Activated CD4-positive, alpha-beta T cell treated with anti-CD3 and anti-CD28 coated beads, Interleukin-2, amount 50 U/mL, for 24 hours (primary cell): ENCODE measurements around the gene HDHD2.
"Not testable (repeated sequence)": the region's sequence is repeated elsewhere in the genome, so short reads cannot be mapped to it uniquely, and the experiment has no call there.

ENCODE experiments used
- DNase-seq, 2 donors: peaks; one replicate each; pipeline ENCODE4 v3.0.0-alpha.2; 2020; ENCODE audit warnings: low read depth in 1 of 2, low spot score in 1 of 2

Gene HDHD2, protein sequence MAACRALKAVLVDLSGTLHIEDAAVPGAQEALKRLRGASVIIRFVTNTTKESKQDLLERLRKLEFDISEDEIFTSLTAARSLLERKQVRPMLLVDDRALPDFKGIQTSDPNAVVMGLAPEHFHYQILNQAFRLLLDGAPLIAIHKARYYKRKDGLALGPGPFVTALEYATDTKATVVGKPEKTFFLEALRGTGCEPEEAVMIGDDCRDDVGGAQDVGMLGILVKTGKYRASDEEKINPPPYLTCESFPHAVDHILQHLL

DNA sequence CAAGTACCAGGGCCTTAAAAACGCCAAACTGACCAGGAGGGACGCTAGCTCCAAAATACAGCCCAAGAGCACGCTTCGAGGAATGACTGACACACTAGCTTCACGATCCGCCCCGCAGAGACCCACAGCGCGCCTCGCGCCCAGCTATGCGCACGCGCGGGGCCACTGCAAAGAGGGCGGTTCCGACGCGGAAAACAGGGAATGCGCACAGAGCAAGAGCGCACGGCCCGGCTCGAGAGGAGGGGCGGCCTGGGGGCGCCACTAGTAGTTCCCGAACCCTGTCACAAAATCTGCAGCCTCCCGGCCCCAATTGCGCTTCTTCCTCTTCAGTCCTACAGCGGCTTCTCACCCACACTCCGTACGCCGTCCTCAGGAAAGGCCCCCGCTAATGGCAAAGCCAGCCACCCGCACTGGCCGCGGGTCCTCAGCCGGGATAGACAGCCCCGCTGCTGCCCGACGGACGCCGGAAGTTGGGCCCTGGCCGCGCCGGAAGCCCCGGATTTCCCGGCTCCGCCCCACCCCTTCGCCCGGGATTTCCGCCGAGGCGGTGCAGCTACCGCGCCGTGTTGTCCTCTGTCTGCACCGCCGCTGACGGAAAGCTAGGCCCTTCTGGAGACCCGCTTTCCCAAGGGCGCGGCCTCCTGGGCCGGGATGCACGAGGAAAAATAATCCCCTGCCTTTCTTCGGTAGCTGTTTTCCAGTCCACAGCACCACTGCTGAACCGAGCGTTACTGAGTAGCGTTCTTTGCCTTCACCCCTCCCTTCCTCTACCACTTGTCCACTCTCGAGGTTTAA lies at the start of gene HDHD2:
Gene HDHD2, minus strand, starts transcription at position 472 of the 795 bp plus-strand sequence. CDS start 14,061 bp downstream, outside the sequence.
- DNase-seq: peak; percentile 62 to 73

DNA sequence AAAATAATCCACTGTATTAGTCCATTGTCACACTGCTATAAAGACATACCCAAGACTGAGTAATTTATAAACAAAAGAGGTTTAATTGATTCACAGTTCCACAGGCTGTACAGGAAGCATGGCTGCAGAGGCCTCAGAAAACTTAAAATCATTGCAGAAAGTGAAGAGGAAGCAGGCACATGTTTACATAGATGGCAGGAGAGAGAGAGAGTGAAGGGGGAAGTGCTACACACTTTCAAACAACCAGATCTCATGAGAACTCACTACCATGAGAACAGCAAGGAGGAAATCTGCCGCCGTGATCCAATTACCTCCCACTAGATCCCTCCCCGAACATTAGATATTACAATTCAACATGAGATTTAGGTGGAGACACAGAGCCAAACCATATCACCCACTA lies 45.7 kb upstream of the HDHD2 start:
- DNase-seq: not testable (repeated sequence)

DNA sequence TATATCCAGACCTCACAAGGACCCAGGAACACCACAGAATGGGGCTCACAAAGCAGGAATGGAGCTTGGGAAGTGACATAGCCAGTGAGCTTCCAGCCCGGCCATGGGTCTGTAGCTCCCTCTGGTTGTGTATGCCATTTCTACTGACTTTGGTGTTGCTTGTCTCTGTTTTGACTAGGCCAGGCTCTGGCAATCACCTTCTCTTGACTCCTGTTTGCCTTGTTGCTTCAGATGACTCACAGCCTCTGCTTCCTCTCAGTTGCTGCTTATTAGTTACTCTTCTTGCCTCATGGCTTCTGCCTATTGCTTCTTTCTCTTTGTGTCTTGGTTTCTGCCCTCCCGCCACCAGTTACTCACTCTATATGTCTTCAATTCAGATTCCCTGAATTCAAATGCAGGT lies 41.7 kb upstream of the HDHD2 start:
- DNase-seq: no peak

DNA sequence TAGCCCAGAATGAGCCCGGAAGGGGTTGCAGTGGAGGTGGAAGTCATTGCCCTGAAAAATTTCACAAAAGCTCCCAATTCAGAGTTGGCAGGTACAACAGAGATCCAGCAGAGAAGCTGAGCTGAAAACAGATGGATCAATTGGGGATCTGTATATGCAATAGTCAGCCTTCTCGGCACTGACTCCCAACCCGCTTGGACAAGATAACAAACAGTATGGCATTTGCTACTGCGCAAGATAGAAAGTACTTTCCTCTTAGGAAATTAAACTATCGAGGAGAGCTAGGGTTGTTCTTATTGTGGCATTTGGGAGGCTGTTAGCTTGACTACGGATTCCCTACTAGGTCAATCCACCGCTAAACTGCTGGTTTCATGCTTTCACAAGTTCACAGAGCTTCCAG lies 37.4 kb upstream of the HDHD2 start:
- DNase-seq: no peak

DNA sequence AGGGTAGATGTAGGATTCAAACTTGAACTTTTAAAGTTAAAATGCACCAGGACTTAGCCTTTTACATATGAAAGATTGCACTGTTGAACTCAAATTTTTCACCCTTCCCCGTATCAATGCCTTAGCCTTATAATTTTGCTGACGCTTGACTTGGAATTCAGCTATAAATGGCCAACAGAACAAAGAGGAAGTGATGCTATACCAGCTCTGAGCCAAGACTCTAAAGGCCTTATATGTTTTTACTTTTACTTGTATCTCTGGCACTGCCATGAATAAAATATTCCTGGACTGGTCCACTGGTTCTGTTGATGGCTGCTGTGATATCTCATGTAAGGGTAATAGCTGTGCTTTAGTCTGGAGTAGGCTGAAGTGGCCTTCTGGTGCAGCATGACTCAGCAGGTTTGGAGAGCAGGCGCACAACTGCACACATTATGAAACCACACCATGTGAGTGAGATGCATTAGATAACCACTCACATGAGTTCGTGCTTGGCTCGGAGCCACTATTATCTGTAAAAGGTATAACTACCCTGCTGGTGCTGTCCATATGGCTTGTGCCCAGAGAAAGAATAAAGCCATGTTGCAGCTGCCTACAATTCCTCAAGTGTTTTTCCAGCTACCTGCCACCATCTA lies 34.2 kb upstream of the HDHD2 start:
- DNase-seq: no peak

DNA sequence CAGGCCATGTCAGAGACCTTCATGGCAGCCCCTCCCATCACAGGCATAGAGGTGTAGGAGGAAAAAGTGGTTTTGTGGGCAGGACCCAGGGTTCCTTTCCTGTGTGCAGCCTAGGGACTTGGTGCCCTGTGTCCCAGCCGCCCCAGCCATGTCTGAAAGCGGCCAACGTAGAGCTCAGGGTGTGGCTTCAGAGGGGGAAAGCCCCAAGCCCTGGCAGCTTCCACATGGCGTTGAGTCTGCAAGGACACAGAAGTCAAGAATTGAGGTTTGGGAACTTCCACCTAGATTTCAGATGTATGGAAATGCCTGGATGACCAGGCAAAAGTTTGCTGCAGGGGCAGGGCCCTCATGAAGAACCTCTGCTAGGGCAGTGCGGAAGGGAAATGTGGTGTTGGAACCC lies 31.9 kb upstream of the HDHD2 start:
- not testable (repeated sequence) for DNase-seq

DNA sequence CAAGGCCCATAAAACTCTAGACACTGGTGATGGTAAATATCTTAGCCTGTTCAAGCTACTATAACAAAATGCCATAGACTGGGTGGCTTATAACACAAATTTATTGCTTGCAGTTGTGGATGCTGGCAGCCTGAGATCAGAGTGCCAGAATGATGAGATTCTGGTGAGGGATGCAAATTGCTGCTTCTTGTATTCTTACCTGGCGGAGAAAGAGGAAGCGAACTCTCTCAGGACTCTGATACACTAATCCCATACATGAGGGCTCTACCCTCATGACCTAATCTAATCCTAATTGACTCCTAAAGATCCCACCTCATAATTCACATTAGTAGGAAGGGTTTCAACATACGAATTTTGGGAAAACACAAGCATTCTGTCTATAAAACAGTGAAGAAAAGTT lies 30.5 kb upstream of the HDHD2 start:
- no peak for DNase-seq

DNA sequence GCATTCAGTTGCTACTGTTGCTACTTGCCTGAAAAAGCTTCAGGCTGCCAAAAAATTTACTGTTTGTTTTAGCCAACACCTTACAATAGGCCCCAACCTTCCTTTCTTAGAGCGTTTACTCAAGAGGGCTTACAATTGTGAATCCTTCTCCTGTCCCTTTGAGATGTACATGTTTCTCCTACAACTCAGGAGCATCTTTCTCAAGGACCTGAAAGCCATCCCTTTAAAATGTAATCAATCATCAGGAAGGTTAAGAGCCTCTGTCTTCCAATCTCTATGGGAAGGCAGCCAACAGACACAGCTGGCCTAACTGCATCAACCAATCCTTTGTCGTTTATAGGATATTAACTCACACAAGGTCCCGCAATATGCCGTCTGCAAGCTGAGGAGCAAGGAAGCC lies 29.2 kb upstream of the HDHD2 start:
- DNase-seq: no peak

DNA sequence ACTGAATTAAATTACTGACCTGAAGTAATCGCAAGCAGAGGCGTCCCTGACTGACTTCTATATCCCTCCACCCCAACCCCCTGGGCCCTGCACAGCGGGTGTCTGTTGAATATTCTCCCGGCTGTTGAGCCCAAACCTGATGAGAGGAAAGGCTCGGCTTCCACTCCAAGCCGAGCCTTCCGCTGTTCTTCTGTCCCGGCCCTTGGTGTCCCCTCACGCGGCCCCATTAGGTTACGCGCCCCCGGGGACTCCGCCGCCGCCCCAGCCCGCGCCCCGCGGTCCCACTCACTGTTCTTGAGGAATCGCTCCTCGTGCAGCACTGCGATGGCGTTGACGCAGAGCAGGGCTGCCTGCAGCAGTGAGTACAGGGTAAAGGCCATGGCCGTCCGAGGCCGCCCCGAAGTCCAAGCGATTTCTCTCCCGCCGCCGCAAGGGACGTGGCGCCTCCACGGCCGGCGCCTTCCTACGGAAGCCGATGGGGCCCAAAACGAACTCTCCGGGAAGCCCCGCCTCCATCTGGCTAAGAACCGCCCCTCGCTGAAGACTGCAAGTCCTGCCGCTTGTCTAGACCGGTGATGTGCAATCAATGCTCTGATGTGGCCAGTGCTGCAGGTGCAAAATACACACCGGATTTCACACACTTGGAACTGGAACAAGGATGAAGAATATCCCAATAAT lies 25.7 kb upstream of the HDHD2 start, which contains the start of gene IER3IP1:
Gene IER3IP1, minus strand, starts transcription at position 467 of the 678 bp plus-strand sequence. Its CDS starts 87 bp downstream, at position 380.
- DNase-seq: peak; percentile 71 to 83

DNA sequence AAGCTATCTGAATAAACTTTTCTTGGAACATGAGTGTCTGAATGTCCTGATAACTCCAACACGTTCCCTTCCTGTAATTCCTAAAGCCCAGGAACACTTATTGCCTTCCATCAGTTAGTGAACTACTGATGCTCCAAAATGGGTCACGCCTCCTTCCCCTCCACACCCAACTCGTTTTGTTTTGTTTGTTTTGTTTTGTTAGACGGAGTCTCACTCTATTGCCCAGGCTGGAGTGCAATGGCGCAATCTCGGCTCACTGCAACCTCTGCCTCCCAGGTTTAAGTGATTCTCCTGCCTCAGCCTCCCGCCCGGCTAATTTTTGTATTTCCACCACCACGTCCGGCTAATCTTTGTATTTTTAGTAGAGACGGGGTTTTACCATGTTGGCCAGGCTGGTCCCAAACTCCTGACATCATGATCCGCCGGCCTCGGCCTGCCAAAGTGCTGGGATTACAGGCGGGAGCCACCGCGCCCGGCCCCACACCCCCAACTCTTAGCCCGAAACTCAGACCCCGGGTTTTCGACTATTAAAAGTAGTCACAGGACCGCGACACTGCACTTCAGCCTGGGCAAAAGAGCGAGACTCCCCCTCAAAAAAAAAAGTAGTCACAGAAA lies 25.1 kb upstream of the HDHD2 start:
- DNase-seq: no peak

DNA sequence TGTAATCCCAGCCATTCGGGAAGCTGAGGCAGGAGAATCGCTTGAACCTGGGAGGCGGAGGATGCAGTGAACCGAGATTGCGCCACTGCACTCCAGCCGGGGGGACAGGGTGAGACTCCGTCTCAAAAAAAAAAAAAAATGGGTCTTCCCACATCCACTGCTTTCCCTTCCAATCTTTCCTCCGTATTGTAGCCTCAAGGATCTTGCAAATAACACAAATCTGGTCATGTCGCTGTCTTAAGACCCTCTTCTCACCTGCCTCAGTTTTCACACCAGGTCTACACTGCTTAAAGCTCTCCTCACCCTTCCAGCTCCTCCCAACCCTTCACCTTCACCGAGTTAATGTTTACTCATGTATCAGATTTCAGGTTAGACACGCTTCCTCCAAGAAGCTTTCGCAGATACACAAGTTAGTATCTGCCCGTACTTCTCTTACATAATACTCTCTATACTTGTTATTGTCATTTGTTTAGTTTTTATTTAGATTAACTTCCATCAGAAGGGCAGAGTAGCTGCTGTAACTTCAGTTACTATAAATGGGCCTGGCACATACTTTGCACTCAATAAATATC lies 24.3 kb upstream of the HDHD2 start:
- no peak for DNase-seq

DNA sequence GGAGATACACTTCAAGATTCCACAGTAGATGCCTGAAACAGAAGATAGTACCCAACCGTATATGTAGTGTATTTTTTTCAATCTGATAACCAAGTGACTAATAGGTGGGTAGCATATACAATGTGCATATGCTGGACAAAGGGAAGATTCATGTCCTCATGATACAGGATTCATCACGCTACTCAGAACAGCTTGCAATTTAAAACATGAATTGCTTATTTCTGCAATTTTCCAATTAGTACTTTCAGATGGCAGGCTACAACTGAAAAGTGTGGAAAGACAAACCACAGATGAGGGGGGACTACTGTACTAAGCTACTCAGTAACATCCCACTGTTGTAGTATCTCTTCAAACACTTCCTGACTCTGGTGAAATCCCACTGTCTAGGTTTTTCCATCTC lies 22.2 kb upstream of the HDHD2 start:
- no peak for DNase-seq

DNA sequence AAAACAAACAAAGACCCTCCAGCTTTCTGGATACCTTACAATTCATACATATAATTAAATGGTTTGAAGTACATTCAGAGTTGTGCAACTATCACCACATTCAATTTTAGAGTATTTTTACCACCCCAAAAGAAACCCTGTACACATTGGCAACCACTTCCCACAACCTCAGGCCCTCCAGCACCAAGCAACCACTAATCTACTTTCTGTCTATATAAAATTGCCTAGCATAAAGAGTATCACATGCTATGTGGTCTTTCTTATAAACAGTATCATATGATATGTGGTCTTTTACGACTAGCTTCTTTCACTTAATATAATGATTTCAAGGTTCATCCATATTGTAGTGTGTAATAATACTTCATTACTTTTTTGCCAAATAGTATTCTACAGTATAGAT lies 18.6 kb upstream of the HDHD2 start:
- no peak for DNase-seq

DNA sequence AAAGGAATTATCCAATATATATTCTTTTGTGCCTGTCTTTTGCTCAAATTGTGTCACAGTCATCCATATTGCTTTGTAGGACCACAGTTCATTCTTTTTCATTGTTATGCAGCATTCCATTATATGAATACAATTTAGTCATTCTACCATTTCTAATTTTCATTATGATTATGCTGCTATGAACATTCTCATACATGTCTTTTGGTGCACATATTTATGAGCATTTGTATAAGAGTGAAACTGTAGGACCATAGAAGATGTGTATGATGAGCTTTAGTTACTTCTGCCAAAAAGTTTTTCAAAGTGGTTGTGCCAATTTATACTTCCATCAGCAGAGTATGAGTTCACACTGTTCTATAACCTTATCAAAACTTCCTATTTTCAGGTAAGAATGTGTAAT lies 18.2 kb upstream of the HDHD2 start:
- no peak for DNase-seq

DNA sequence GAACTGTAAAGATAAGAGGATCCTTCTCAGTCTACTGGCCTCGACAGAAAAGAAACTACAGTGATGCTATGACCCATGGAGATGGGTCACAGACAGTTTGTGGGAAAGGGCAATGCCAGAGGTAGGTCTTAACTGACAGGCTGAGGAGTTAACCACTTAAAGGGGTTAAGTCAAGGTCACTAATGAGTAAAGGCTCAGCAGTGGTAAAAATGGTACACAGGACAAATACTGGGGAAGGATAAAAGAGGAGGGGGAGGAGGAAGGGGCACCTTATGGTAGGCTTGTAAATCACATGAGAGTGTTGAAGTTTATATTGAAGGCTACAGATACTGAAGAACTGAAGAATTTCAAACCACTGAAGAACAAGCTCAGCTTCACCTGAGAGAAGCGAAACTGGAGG lies 16.0 kb upstream of the HDHD2 start:
- no peak for DNase-seq

DNA sequence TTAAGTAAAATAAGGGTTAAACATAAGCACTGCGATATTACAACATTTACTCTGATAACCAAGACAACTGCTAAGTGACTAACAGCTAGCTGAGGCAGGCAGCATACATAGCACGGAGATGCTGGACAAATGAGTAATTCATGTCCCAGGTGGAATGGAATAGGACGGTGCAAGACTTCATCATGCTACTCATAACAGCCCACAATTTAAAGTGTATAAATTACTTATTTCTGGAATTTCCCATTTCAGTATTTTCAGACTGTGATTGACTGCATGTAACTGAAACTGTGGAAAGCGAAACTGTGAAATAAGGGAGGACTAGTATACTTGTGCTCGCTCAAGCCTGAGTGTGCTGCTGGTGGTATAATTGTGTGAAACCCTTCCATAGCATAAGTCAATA lies 12.9 kb upstream of the HDHD2 start:
- no peak for DNase-seq

DNA sequence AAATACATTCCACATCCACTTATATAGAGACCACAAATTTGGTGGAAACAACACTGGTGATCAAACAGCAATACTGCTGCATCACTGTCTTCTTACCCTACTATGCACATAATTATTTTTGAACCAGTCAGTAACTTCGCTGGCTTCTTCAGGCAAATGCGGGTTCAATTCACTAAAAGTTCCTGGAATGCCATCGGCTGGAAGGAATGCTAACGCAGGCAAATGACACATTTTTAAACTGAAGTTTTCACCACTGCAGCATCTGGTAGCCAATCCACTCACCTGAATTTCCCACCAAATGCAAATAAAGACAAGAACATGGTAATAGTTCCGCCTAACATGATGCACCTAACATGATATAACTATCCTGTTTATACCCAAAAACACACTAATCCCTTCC lies 10.0 kb upstream of the HDHD2 start:
- DNase-seq: no peak

DNA sequence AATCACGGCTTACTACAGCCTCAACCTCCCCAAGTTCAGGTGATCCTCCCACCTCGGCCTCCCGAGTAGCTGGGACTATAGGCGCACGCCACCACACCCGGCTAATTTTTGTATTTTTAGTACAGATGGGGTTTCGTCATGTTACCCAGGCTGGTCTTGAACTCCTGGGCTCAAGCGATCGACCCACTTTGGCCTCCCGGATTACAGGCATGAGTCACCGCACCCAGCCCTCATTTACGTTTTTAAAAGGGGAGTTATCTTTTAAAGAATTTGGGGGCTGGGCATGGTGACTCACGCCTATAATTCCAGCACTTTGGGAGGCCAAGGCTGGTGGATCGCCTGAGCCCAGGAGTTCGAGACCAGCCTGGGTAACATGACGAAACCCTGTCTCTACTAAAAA lies 8.1 kb upstream of the HDHD2 start:
- DNase-seq: not testable (repeated sequence)

DNA sequence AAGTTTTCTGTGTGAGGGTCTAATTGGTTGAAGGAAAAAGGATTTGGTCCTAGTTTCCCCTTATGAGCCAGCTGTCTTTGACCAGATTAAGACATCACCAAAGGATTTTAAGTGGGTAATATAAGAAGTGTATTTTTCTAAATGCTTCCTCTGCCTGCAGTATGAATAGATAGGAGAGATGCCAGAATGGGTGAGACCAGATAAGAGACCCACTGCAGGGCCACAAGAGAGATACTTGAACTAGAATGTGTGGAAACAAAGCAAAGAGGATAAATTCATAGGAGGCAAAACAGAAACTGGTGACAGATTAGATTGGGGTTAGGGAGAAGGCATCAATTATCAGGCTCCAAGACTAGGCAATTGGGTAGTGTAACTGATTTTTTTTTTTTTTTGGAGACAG lies 1.1 kb upstream of the HDHD2 start:
- DNase-seq: no peak

DNA sequence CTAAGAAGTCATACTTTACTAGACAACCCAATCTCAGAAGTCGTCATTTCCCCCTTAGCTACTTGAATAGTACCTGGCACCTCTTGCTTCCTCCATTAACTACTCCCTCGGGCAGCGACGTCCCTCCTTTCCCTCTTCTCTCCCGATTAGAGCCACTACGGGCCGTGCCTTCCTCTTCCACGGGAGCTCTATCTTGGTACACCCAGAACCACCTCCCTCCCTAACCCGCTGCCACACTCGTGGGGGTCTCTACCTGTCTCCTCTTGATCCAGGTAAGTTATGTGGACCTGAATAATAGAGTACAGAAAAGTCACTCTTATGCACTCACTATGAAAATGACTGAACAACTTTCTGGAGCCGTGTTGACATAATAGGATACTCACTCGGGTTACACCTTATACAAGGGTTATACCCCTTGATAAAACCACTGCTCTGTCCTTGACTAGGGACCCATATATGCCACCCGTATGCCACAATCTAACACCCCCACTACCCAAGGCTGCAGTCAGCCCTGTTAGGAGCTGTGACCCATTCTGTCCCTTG lies 595 bp upstream of the HDHD2 start:
- no peak for DNase-seq
